Small intestine (tissue), 7 donors: ENCODE data around the gene HIVEP2. TPM values are rescaled to one million over a fixed set of nuclear protein-coding genes. Genes with fewer than 3 reads are reported as not detected.

Experiments
- DNase-seq, 2 donors: peaks; one replicate each; pipeline versions ENCODE4 v3.0.0 to v3.0.0-alpha.2; 2013
- FAIRE-seq: peaks from 2 replicates; lab custom pipeline; 2012; peaks lifted over from hg19 to GRCh38; lab: Jason Lieb, UNC
- H3K27ac ChIP-seq, 3 donors: one replicate each; pipeline ENCODE4 v1.5.1; 2013; ENCODE audit warnings: low read length in 2 of 3, mild to moderate bottlenecking in 2 of 3, control low read depth in 1 of 3, inconsistent platforms in 1 of 3, low read depth in 1 of 3, moderate library complexity in 1 of 3
- H3K27me3 ChIP-seq, 3 donors: one replicate each; pipeline ENCODE4 v1.6.1; 2013; ENCODE audit warnings: low read length in 3 of 3, inconsistent platforms in 1 of 3; ENCODE audit not compliant: control insufficient read depth in 3 of 3, insufficient read depth in 3 of 3
- H3K36me3 ChIP-seq, 3 donors: one replicate each; pipeline ENCODE4 v1.6.1; 2013; ENCODE audit warnings: low read length in 3 of 3, inconsistent platforms in 1 of 3, low read depth in 1 of 3, mild to moderate bottlenecking in 1 of 3, moderate library complexity in 1 of 3; ENCODE audit not compliant: control insufficient read depth in 3 of 3, insufficient read depth in 2 of 3
- H3K4me1 ChIP-seq, 3 donors: one replicate each; pipeline ENCODE4 v1.6.1; 2013; ENCODE audit warnings: low read length in 2 of 3, inconsistent platforms in 1 of 3, low read depth in 1 of 3, mild to moderate bottlenecking in 1 of 3, moderate library complexity in 1 of 3; ENCODE audit not compliant: control insufficient read depth in 3 of 3, insufficient read depth in 2 of 3
- H3K4me3 ChIP-seq, 3 donors: one replicate each; pipeline ENCODE4 v1.5.1; 2013; ENCODE audit warnings: low read length in 3 of 3, control low read depth in 1 of 3, inconsistent platforms in 1 of 3, low read depth in 1 of 3, mild to moderate bottlenecking in 1 of 3, moderate library complexity in 1 of 3
- H3K9me3 ChIP-seq, 2 donors: one replicate each; pipeline ENCODE4 v1.6.1; 2013; ENCODE audit warnings: low read depth in 1 of 2, low read length in 1 of 2; ENCODE audit not compliant: control insufficient read depth in 2 of 2, insufficient read depth in 1 of 2
- WGBS, 3 donors: extraction: QIAGEN DNeasy Blood & Tissue Kit; methylation state at CpG; one replicate each; pipeline ENCODE4 v1.1.7; 2013; 5-methylcytosine and 5-hydroxymethylcytosine counted together
- polyA plus RNA-seq, 4 donors: library from polyadenylated mRNA; stranded (reverse) in 3 of 4; unstranded in 1 of 4; fragments of 200-250 nt in 3 of 4; fragments of 120-200 nt in 1 of 4; gene quantifications; one replicate each; pipeline versions ENCODE4 v1.2.1 to v1.2.3, GENCODE V29; 2013
- donor health status: healthy with polysubstance abuse.
- donor health status: control.
- donor health status: control.
- donor health status: Bipolar disorder and iron deficiency.
- donor health status: healthy.

The HIVEP2 gene
- polyA plus RNA-seq, 4 donors = 1.9 to 7.1 (median 3.1) TPM

DNA sequence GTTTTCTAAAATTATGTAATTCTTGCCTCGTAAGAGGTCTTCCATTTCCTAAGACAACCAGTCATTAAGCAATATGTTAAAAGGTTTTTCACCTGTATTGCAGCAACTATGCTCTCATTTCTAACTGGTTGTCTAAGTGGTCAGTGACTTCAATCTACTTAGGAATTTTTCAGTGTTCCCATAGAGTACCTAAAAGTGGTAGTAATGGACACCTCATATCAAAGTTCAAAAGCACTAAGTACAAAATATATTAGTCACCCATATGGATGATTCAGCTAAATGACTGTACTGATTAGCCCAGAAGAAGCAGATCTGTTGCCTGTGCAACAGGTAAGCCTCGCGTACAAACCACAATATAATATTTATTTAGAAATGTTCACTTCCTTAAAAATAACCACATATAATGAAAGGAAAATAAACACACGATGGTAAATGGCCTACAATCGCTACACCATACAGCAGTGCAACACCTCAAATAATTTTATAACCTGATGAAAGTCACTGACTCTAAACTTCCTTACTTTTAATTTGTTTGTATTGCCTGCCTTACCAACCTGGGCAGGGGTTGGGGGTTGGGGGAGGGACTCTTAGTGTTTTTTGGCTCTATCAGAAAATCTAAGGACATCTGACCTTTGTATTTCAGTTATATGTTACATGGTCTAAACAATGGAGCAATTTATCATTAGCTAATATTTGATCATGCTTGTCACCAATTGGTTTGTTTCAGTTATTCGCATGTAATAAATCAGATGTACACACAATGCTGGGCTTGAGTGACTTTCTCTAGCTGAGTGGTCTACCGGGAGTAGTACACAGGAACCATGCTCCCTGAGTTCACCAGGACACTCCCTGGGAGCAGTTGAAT, 105.9 kb downstream of the HIVEP2 start:
- peak overlapping the region in 2 of 3 donors; percentile 3 to 34 for H3K4me3 ChIP-seq
- DNase-seq = peak; percentile 69 to 87
- peak overlapping the region; percentile 50 to 82 (median 68) for H3K27ac ChIP-seq
- peak; percentile 5 for FAIRE-seq
- H3K9me3 ChIP-seq = no peaks in the 10 kb centered on the region
- peaks cover 2 to 13% (median 2%) of the 10 kb centered on the region in 3 donors for H3K4me1 ChIP-seq
- 16 to 57% (median 23%) methylated on average over 7 of the region's 7 CpGs for WGBS, 3 donors
- H3K27me3 ChIP-seq = no peaks in the 10 kb centered on the region
- no peaks in the 10 kb centered on the region for H3K36me3 ChIP-seq

DNA sequence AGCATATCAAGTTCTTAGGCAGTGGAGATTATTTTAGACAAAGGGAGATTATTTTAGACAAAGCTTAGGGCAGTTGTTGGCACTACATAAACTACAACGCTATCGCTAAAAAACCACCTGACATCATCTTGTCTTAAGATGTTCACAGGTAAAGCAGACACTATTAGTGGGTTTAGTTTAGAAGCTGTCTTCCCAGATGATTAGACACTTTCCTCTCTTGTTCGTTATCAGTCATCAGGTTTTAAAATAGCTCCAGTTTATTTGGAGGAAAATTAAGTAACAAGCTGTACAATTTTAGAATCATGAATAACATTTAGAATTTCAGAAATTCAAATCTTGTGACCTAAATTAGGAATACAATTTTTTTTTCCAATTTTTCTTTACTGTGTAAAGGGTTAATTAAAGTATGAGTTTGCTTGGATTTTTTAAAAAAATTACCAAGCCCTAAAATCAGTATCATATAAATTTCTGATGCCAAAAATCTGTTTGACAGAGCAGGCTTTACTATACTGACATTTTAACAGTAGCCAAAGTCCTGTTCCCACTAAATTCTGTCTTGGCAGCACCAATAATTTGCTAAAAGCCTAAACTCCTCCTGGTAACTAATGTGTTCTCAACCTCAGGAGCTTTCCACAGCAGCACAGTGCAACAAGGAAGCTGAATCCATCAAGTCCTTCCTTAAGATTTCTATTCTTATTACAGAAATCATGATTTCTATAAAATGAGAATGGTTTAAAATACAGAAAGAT, 109.0 kb downstream of the HIVEP2 start:
- H3K4me1 ChIP-seq = peaks cover 2 to 13% (median 12%) of the 10 kb centered on the region in 3 donors
- no peak overlapping the region for H3K27ac ChIP-seq
- H3K4me3 ChIP-seq = no peak overlapping the region
- no peak for FAIRE-seq
- 92 to 99% (median 98%) methylated on average over 3 of the region's 3 CpGs for WGBS, 3 donors
- H3K36me3 ChIP-seq = peaks cover 0 to 4% (median 0%) of the 10 kb centered on the region in 3 donors
- DNase-seq = no peak
- H3K9me3 ChIP-seq = no peaks in the 10 kb centered on the region
- H3K27me3 ChIP-seq = no peaks in the 10 kb centered on the region

DNA sequence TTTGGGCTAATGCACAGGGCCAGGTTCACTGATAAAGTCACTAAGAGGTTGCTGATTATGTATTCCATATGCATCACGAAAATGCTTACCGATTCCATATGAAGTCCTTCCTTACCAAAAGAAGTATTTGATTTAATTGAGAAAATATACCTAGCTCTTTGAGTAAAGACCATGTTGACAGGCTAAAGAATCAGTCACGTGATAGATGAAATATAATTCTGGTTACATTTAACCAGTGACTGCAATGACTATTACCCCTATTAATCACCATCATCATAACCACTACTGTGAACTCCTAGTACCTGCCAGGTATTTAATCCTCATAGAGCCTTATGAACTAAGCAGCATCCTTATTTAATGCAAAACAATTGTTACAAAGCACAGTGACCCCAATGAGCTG, 110.1 kb downstream of the HIVEP2 start:
- no peak for DNase-seq
- FAIRE-seq = no peak
- Histone ChIP-seq H3K4me3 (no peak overlapping the region), H3K9me3 (no peaks in the 10 kb centered on the region), H3K36me3 (peaks cover 0 to 8% (median 0%) of the 10 kb centered on the region in 3 donors), H3K4me1 (peaks cover 2 to 12% (median 11%) of the 10 kb centered on the region in 3 donors), H3K27me3 (no peaks in the 10 kb centered on the region), H3K27ac (no peak overlapping the region)
- 94 to 95% (median 95%) methylated on average over 3 of the region's 3 CpGs for WGBS, 3 donors

DNA sequence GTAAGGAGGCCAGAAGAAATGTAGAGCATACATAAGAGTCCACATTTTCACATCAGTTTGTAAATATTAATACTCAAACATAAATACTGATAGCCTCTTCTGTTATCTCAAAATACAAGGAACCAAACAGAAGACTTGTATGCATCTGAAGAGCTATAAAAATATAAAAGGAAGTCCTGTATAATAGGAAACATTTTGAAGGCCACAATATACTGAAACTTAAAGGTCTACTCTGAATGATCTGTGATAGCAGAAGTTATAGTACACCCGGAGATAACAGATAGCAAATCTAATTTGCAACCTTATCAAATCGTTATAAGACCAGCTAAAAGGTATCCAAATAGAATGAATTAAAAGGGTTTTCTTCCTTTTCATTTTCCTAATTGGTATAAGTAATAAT, 111.2 kb downstream of the HIVEP2 start:
- H3K9me3 ChIP-seq = no peaks in the 10 kb centered on the region
- no peak overlapping the region for H3K4me3 ChIP-seq
- H3K36me3 ChIP-seq = peaks cover 0 to 8% (median 0%) of the 10 kb centered on the region in 3 donors
- WGBS, 3 donors = 8 to 50% (median 24%) methylated on average over 2 of the region's 2 CpGs
- H3K27me3 ChIP-seq = no peaks in the 10 kb centered on the region
- peaks cover 0 to 12% (median 5%) of the 10 kb centered on the region in 3 donors for H3K4me1 ChIP-seq
- FAIRE-seq (peak; percentile 55), DNase-seq (no peak)
- no peak overlapping the region for H3K27ac ChIP-seq

DNA sequence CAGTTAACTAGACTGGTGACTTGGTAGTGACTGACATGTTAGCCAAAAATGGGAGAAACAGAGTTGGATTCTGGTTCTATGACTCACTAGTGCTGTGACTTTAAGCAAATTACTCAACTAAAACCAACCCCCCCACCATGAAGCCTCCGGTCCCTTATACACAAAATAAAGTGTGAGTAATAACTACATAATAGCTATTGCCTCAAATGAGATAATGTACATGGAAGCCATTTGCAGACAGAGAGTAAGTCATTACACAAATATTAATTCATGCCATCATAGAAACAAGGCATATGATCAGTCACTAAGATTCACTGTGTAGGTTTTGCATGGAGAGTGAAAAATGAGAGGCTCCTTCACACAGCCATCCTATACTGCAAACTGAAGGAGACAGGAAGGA, 111.9 kb downstream of the HIVEP2 start:
- no peak overlapping the region for H3K4me3 ChIP-seq
- FAIRE-seq (no peak), DNase-seq (no peak)
- WGBS, 3 donors = 11 to 35% (median 22%) methylated on average over 1 of the region's 1 CpG
- no peaks in the 10 kb centered on the region for H3K27me3 ChIP-seq
- peaks cover 0 to 10% (median 6%) of the 10 kb centered on the region in 3 donors for H3K4me1 ChIP-seq
- no peaks in the 10 kb centered on the region for H3K9me3 ChIP-seq
- H3K36me3 ChIP-seq = peaks cover 0 to 8% (median 0%) of the 10 kb centered on the region in 3 donors
- H3K27ac ChIP-seq = no peak overlapping the region

DNA sequence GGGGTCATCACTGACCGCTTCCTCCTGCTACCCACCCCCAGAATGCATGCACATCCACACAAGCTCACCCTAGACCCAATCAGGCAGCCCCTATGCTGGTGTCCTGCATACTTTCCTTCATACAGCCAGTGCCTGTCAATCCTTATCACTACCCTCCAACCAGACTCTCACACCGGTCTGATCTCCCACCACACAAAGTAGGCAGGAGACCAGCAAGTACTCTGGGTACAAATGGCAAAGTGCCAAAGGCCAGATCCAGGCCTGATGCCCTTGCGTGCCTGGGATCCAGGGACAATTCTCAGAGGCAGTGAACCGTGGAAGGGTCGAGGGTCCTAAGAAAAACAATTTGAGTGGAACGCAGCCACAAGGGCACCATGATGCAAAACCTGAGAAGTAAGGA, 114.2 kb downstream of the HIVEP2 start:
- Histone ChIP-seq H3K27ac (no peak overlapping the region), H3K36me3 (peaks cover 0 to 8% (median 0%) of the 10 kb centered on the region in 3 donors), H3K4me1 (peaks cover 2 to 18% (median 10%) of the 10 kb centered on the region in 3 donors), H3K27me3 (no peaks in the 10 kb centered on the region), H3K9me3 (no peaks in the 10 kb centered on the region), H3K4me3 (no peak overlapping the region)
- WGBS, 3 donors = 95 to 96% (median 96%) methylated on average over 6 of the region's 6 CpGs
- no peak for DNase-seq
- FAIRE-seq = no peak

DNA sequence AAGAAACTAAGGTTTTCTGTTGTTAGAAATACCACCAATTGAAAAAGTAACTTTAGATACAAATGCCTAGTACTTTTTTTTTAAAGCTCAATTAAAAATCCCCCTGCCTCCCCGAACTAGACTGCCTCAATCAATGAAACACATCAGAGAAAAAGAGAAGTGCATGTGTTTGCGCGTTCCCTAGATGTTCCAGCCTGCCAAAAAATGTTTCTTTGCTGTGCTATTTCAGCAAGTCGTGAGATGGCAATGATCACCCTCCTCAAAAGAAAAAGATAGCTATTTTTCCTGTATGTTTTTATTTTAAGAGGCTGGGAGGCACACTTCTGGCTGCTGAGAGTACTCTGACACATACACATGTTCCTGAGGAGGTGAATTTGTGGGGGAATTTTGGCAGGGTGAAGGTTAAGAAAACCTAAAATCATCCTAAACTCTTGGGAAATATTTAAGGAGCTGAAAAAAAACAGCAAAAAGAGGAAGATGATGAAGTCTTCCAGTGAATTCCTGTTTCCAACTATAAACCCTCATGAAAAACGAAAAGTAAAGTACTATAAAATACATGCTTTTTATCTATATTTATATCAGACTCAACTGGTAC, 114.8 kb downstream of the HIVEP2 start:
- no peaks in the 10 kb centered on the region for H3K9me3 ChIP-seq
- DNase-seq (no peak), FAIRE-seq (no peak)
- H3K27me3 ChIP-seq = no peaks in the 10 kb centered on the region
- H3K36me3 ChIP-seq = peaks cover 0 to 8% (median 0%) of the 10 kb centered on the region in 3 donors
- WGBS, 3 donors = 87 to 95% (median 93%) methylated on average over 5 of the region's 5 CpGs
- peaks cover 2 to 18% (median 10%) of the 10 kb centered on the region in 3 donors for H3K4me1 ChIP-seq
- H3K4me3 ChIP-seq = no peak overlapping the region
- no peak overlapping the region for H3K27ac ChIP-seq

DNA sequence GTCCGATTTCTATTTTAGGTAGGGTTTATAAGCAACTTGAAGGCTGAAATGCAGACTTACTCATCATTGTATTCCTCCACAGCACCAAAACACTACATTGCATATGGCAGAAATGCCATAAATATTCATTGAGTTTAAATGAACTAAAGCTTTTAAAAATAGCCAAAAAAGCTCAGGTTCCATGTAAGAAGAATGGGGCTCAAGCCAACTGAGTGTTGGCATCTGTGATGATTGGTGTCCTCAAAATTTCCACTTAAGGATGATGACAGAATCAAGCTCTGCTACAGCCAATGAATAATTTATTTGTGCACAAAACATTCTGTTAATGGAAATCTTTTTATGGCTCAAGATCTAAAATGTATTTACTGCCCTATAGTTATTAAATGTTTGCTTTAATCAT, 115.4 kb downstream of the HIVEP2 start:
- WGBS, 3 donors = 97 to 100% (median 99%) methylated on average over 1 of the region's 1 CpG
- H3K27me3 ChIP-seq = no peaks in the 10 kb centered on the region
- peaks cover 2 to 20% (median 11%) of the 10 kb centered on the region in 3 donors for H3K4me1 ChIP-seq
- DNase-seq = no peak
- no peak for FAIRE-seq
- peaks cover 0 to 8% (median 0%) of the 10 kb centered on the region in 3 donors for H3K36me3 ChIP-seq
- no peak overlapping the region for H3K27ac ChIP-seq
- H3K9me3 ChIP-seq = no peaks in the 10 kb centered on the region
- no peak overlapping the region for H3K4me3 ChIP-seq
